ENCODE data around the gene MYLK.
A peak's percentile ranks its signal among the peaks of the same experiment; 100 is the strongest.

The MYLK gene

GRCh38 chr3:123658118-123658851 is 225.8 kb downstream of the MYLK start:
- DNase-seq: peak; percentile 87

DNA sequence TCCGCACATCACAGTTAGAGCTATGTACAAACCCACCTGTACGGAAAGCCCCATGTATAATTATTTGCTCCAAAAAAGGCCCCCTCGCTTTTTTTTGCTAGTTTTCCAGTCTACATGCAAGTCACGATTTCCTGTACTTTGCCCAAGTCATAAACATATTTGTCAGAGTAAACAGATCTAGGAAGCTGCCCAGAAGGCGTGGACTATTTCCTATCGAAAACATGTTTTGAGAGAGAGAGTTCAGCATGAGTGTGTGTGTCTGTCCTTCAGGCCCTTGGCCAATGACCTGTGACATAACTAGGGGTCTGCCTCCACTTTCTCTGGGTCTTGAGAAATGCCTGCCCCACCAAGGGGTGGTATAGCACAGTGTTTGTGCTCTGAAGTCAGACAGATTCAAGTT is 226.6 kb downstream of the MYLK start:
- DNase-seq: no peak

- DNase-seq: no peak
Measured at GRCh38 chr3:123657111-123657510, 227.0 kb downstream of the MYLK start.

GRCh38 chr3:123656691-123657090 is 227.4 kb downstream of the MYLK start:
- DNase-seq: no peak

- no peak for DNase-seq
Measured at GRCh38 chr3:123656274-123656673, 227.9 kb downstream of the MYLK start.

DNA sequence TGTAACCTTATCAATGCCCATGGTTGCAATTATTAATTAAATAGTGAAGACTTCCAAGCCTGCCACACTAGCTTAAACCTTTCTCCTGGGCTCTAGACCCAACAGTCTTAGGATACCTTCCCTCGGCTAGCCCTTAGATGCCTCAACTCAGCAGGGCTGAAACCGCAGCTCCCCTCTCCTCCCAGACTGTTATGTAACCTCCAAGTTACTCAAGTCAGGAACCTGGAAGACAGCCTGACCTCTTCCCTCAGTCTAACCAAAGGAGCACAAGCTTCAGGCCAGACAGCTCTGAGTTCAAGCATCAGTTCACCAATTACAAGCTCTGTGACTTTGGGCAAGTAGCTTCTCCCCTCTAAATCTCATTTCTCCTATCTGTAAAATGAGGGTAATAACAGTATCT is 228.7 kb downstream of the MYLK start:
- DNase-seq: no peak

DNA sequence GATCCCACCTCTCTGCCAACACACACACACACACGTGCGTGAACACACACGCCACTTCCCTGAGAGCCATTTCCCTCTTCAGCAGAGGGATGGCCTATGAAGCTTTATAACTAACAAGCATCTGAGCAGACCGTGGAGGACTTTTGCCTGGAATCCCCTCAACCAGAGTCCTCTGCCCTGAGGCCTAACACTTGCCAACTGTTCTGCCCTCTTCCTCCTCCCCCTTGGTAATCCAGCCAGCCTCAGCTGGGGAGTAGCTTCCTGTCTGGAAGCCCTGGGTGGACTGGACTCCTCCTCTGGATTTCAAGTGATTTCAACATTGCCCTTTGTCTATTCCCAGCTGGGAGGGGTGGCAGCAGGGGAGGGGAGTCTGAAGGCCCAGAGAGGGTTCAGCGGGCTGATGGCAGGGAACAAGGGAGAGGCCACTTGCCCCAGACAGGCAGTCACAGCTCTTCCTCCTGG is 230.9 kb downstream of the MYLK start:
- peak; percentile 80 for DNase-seq

- DNase-seq: peak; percentile 87
Measured at GRCh38 chr3:123652342-123652984, 231.7 kb downstream of the MYLK start.

DNA sequence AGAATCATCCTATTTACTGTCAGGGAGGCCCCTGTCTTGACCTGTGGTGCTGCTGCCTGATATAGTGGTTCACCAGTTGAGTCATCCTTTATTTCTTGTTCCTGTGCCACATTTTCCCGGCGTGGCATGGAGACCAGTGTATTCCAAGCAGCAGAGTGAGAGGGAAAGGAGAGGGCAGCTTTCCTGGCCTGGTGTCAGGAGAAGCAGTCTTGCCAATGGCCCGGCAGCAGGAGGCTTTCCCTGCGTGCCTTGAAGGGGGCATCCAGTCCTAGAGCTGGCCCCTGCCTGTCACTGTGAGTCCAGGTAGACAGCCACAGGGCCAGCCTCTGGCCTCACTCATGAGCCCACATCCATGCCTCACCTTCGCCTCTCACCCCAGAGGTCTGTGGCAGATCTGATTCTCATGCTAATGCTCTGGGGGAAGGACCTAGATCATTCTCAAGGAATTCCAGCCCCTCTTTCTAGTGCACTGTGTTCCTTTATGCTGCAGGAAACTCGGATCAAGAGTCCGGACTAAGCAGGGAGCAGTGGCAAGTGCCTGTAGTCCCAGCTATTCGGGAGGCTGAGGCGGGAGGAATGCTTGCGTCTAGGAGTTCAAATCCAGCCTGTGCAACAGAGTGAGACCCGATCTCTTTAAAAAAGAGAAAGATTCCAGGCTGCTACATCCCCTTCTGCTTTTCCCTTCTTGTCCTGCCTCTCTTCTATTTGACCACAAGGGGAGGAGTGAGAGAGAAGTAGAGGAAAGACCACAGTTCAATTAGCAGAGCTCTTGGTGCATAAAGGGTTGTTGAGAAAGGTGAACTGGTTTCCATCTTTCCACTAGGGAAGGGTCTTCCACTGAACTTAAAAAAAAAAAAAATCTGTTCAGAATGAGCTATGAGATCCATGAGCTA is 232.4 kb downstream of the MYLK start:
- DNase-seq: no peak

GRCh38 chr3:123650101-123650500 is 234.0 kb downstream of the MYLK start:
- no peak for DNase-seq

GRCh38 chr3:123648696-123649405 is 235.3 kb downstream of the MYLK start:
- no peak for DNase-seq

- no peak for DNase-seq
Measured at GRCh38 chr3:123644358-123644757, 239.8 kb downstream of the MYLK start.

DNA sequence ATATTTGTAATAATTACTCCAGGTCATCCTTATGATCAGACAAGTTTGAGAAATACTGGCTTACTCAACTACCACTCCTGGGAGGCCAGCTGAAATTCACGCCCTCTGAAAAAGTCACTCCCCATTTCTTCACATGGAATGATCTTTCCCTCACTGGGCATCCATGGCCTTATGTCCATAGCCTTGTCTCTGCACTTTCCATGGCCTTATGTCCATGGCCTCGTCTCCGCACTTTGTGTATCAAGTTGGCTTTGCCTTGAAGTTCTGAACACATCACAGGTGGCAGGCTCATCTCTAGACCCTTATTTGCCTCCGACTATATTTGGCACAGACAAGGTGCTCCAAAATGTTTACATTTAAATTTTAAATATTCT is 241.2 kb downstream of the MYLK start:
- DNase-seq: no peak

GRCh38 chr3:123642182-123642956 is 241.8 kb downstream of the MYLK start:
- peak; percentile 74 for DNase-seq

GRCh38 chr3:123641505-123641904 is 242.6 kb downstream of the MYLK start:
- no peak for DNase-seq

DNA sequence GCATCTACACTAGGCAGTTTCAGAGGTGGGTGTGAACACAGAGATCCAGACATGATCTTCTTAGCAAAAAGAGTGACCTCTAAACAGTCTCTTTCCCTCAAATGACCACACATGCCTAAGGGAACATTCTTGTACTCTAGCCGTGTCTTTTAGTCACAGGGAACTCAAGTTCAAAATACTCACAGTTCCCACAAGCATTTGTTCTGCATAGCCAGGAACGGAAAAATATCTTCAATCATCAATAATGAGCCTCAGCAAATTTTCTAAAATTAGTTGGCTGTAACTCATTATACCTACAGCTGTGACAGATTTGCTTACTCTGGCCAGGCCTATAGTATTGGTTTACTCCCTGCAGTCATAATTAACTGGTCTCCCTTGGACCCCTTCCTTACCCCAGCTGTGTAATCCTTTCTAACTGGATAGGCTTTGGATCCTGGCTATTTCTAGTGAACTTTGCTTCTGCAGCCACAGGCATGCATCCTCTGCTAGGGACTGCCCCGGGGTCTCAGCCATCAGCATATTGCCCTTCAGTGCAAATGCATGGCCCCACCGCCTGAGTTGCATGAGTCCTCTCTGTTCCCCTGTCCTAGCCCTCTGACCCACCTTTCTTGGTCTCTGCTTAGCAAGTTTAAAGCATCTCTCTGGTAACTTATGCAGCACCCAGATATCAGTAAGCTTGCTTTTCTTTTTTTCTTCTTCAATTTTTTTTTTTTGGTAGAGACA is 243.2 kb downstream of the MYLK start:
- no peak for DNase-seq

GRCh38 chr3:123640311-123640710 is 243.8 kb downstream of the MYLK start:
- DNase-seq: no peak

- DNase-seq: no peak
Measured at GRCh38 chr3:123638936-123639689, 245.0 kb downstream of the MYLK start.

GRCh38 chr3:123637841-123638240 is 246.3 kb downstream of the MYLK start:
- no peak for DNase-seq

- DNase-seq: no peak
Measured at GRCh38 chr3:123637131-123637530, 247.0 kb downstream of the MYLK start.

GRCh38 chr3:123636431-123636841 is 247.7 kb downstream of the MYLK start:
- DNase-seq: peak; percentile 7

All from NCI-H1092 treated with DMSO at 0.1 percent for 48 hours (cell line).